Panc1 (cell line): ENCODE measurements around the gene KRI1. TPM values are rescaled to one million over a fixed set of nuclear protein-coding genes. Genes with fewer than 3 reads are reported as not detected.

Experiments used
- ATAC-seq: fragments of 200-7000 bp; cut with Tn5 transposase; 2 replicates; pipeline ENCODE4 v1.9.1; 2020; ENCODE audit warnings: mild to moderate bottlenecking, moderate library complexity
- BruUV-seq: library from RNA; stranded (reverse); fragments of 400-500 nt; replicated peaks from 2 replicates; lab custom pipeline; 2021; lab: Mats Ljungman, UMichigan
- CTCF ChIA-PET: fragments of 300-600 bp; sonication (Branson Sonifier 250); formaldehyde crosslinking; loops from one replicate; lab custom pipeline; 2022; ENCODE audit warnings: antibody characterized with exemption; lab: Charles Lee
- POLR2A ChIA-PET: fragments of 300-600 bp; sonication (Branson Sonifier 250); formaldehyde crosslinking; loops from one replicate; lab custom pipeline; 2022; ENCODE audit warnings: antibody characterized with exemption; lab: Charles Lee
- DNase-seq: peaks from one replicate; pipeline ENCODE4 v3.0.0-alpha.2; 2010; ENCODE audit warnings: low read depth, low spot score
- H3K27ac ChIP-seq: 2 replicates; pipeline ENCODE4 v1.5.1; 2011; ENCODE audit warnings: mild to moderate bottlenecking, low read length, inconsistent platforms
- H3K27me3 ChIP-seq: fragments of 200-500 bp; sonication (Bioruptor generic); 2 replicates; pipeline ENCODE4 v1.6.0; 2014; ENCODE audit warnings: low read length, inconsistent platforms; ENCODE audit not compliant: control insufficient read depth, insufficient read depth
- H3K36me3 ChIP-seq: fragments of 200-500 bp; sonication (Bioruptor generic); 2 replicates; pipeline ENCODE4 v1.5.1; 2014; ENCODE audit warnings: inconsistent platforms, mild to moderate bottlenecking, low read length, moderate library complexity; ENCODE audit not compliant: control insufficient read depth, insufficient read depth
- H3K4me1 ChIP-seq: 2 replicates; pipeline ENCODE4 v1.5.1; 2011; ENCODE audit warnings: inconsistent platforms, mild to moderate bottlenecking, low read length, moderate library complexity; ENCODE audit not compliant: control insufficient read depth, insufficient read depth
- H3K4me3 ChIP-seq, 2 experiments: 2 replicates each; pipeline ENCODE4 v1.5.1; 2011 to 2012; ENCODE audit warnings: low read depth in 2 of 2, low read length in 2 of 2, mild to moderate bottlenecking in 2 of 2, inconsistent platforms in 1 of 2, moderate library complexity in 1 of 2
- H3K9me3 ChIP-seq: fragments of 200-500 bp; sonication (Bioruptor generic); 2 replicates; pipeline ENCODE4 v1.5.1; 2014; ENCODE audit warnings: low read depth, mild to moderate bottlenecking, inconsistent platforms, low read length, moderate library complexity; ENCODE audit not compliant: control insufficient read depth, insufficient read depth
- CTCF ChIP-seq: fragments of 450-650 bp; IDR thresholded peaks from 2 replicates; pipeline ENCODE4 v1.5.1; 2017; ENCODE audit warnings: mild to moderate bottlenecking
- POLR2AphosphoS5 ChIP-seq: IDR thresholded peaks from 2 replicates; pipeline ENCODE4 v1.6.1; 2012; ENCODE audit warnings: mild to moderate bottlenecking, low read depth, low read length, moderate library complexity
- REST ChIP-seq, 2 experiments: IDR thresholded peaks; 2 replicates each; pipeline ENCODE4 v1.6.1; 2011 to 2012; ENCODE audit warnings: low read depth in 2 of 2, control low read depth in 1 of 2, low read length in 1 of 2, mild to moderate bottlenecking in 1 of 2, moderate library complexity in 1 of 2; ENCODE audit not compliant: insufficient read depth in 1 of 2
- SIN3A ChIP-seq: IDR thresholded peaks from 2 replicates; pipeline ENCODE4 v1.6.1; 2012; ENCODE audit warnings: low read depth, mild to moderate bottlenecking, low read length, moderate library complexity, borderline replicate concordance; ENCODE audit not compliant: insufficient read depth
- TCF7L2 ChIP-seq: IDR thresholded peaks from 2 replicates; pipeline ENCODE4 v1.6.1; 2011; ENCODE audit warnings: mild to moderate bottlenecking, low read depth, low read length, inconsistent platforms
- in situ Hi-C: cut with HindIII; loops from 2 replicates; pipeline ENCODE4 v1.10.0; 2016; ENCODE audit warnings: low sequenced_read_pairs, low pct_unique_long_range_greater_than_20kb
- intact Hi-C: fragments of 100-400 bp; cut with micrococcal nuclease; formaldehyde crosslinking; loops from one replicate; pipeline ENCODE4 v1.10.0; 2022; ENCODE audit not compliant: unreplicated experiment
- total RNA-seq: library from RNA; stranded (reverse); gene quantifications from one replicate; pipeline ENCODE4 v1.2.1, GENCODE V29; 2021; ENCODE audit not compliant: unreplicated experiment

The KRI1 gene
- total RNA-seq, 1 experiment from 2014 or later, result 34.5 TPM

GRCh38 chr19:10602330-10603083, 36.7 kb upstream of the KRI1 start:
- peak overlapping the region; percentile 68 for H3K27ac ChIP-seq
- no peaks in the 10 kb centered on the region for H3K27me3 ChIP-seq
- no peaks in the 10 kb centered on the region for H3K9me3 ChIP-seq
- TF ChIP-seq SIN3A, result no peak
- TF ChIP-seq CTCF, result no peak
- no peak for TF ChIP-seq TCF7L2
- TF ChIP-seq REST (IDR thresholded peaks at IDR 0.05; ENCODE audit: insufficient read depth in 1 of 2, low read depth in 2 of 2, low read length in 1 of 2), result no peak
- no peak for TF ChIP-seq POLR2AphosphoS5
- CTCF ChIA-PET, result interaction anchor here (0.8 kb wide), 1 partner anchor 42 kb away, joined by 13 read pairs; no protein-coding TSS in a partner anchor
- intact Hi-C loops (no loop called here), in situ Hi-C loops (no loop called here)
- peak; percentile 98 for ATAC-seq
- DNase-seq, result no peak
- peak overlapping the region; percentile 63 to 71 for H3K4me3 ChIP-seq
- no TSS peak for BruUV-seq
- POLR2A ChIA-PET, result interaction anchor here (0.5 to 0.7 kb wide), 5 partner anchors 22 to 473 kb away, joined by 3 to 11 read pairs (median 5); no protein-coding TSS in a partner anchor
- no peaks in the 10 kb centered on the region for H3K36me3 ChIP-seq
- peaks cover 16% of the 10 kb centered on the region for H3K4me1 ChIP-seq

GRCh38 chr19:10601999-10602329, 36.2 kb upstream of the KRI1 start:
- in situ Hi-C loops, result no loop called here

More at GRCh38 chr19:10601999-10602329, 36.2 kb upstream of the KRI1 start:
- ChIA-PET CTCF (interaction anchor here (0.8 kb wide), 1 partner anchor 43 kb away, joined by 13 read pairs; no protein-coding TSS in a partner anchor), POLR2A (interaction anchor here (0.5 to 0.7 kb wide), 5 partner anchors 21 to 474 kb away, joined by 3 to 11 read pairs (median 5); no protein-coding TSS in a partner anchor)
- Histone ChIP-seq H3K4me1 (peaks cover 16% of the 10 kb centered on the region), H3K4me3 (no peak overlapping the region; a peak in 2 of 4 replicates), H3K36me3 (no peaks in the 10 kb centered on the region), H3K9me3 (no peaks in the 10 kb centered on the region), H3K27me3 (no peaks in the 10 kb centered on the region), H3K27ac (no peak overlapping the region)
- DNase-seq (no peak), ATAC-seq (no peak)
- intact Hi-C loops, result no loop called here
- no peak for TF ChIP-seq TCF7L2
- no peak for TF ChIP-seq CTCF
- no peak for TF ChIP-seq POLR2AphosphoS5
- no peak for TF ChIP-seq REST (IDR thresholded peaks at IDR 0.05; ENCODE audit: insufficient read depth in 1 of 2, low read depth in 2 of 2, low read length in 1 of 2)
- no peak for TF ChIP-seq SIN3A
- no TSS peak for BruUV-seq
